Ishikawa (cell line): ENCODE results near the gene LRRC17.

Experiments used
- CREB1 ChIP-seq: IDR thresholded peaks from 2 replicates; pipeline ENCODE4 v1.6.1; 2012; ENCODE audit warnings: low read depth
- EGR1 ChIP-seq: IDR thresholded peaks from 2 replicates; pipeline ENCODE4 v1.6.1; 2012
- EP300 ChIP-seq: IDR thresholded peaks from 2 replicates; pipeline ENCODE4 v1.6.1; 2012; ENCODE audit warnings: borderline replicate concordance
- FOXM1 ChIP-seq: IDR thresholded peaks from 2 replicates; pipeline ENCODE4 v1.6.1; 2012; ENCODE audit warnings: low read depth, borderline replicate concordance
- NFIC ChIP-seq: IDR thresholded peaks from 2 replicates; pipeline ENCODE4 v1.6.1; 2012
- RAD21 ChIP-seq: IDR thresholded peaks from 2 replicates; pipeline ENCODE4 v1.6.1; 2012; ENCODE audit warnings: low read depth
- TAF1 ChIP-seq: IDR thresholded peaks from 2 replicates; pipeline ENCODE4 v1.6.1; 2012; ENCODE audit warnings: low read depth, mild to moderate bottlenecking
- TCF12 ChIP-seq: IDR thresholded peaks from 2 replicates; pipeline ENCODE4 v1.6.1; 2012; ENCODE audit warnings: low read depth
- TEAD4 ChIP-seq: IDR thresholded peaks from 2 replicates; pipeline ENCODE4 v1.6.1; 2012
- YY1 ChIP-seq: IDR thresholded peaks from 2 replicates; pipeline ENCODE4 v1.6.1; 2012; ENCODE audit warnings: low read depth
- ZBTB7A ChIP-seq: IDR thresholded peaks from 2 replicates; pipeline ENCODE4 v1.6.1; 2012; ENCODE audit warnings: low read depth
- TF ChIP-seq, protein P1 (sequence below): IDR thresholded peaks from 2 replicates; pipeline ENCODE4 v1.6.1; 2012; ENCODE audit warnings: low read depth, mild to moderate bottlenecking
- TF ChIP-seq, protein P2 (sequence below): IDR thresholded peaks from 2 replicates; pipeline ENCODE4 v1.6.1; 2012
- TF ChIP-seq, protein P3 (sequence below): IDR thresholded peaks from 2 replicates; pipeline ENCODE4 v1.6.1; 2012

The LRRC17 gene

DNA sequence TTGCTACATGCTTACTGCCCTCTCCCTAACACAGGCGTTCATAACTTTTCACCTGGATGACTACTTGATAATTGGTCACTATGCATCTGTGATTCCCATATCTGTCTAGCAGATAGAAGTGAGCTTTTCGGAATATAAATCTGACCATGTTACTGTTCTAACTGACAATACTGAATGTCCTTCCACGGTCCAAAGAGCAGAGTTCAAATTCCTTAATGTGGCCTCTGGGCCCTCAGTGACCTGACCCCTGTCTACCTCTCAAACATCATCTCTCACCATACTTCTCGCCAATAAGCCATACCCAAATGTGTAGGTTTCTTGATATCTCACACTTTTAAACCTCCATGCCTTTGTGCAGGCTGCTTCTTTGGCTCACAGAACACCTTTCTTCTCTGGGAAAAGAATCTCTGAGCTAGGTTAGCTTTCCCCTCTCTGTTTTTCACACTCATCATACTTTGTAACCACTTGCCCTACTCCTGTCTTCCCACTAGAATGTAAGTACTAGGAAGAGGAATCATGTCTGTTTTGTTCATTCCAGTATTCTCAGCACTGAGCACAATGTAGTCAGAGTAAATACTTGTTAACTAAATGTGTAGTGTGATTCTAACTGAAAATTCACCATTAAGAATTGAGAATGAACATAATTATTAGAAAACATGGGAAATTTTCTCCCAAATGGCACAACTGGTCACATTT is 39.2 kb upstream of the LRRC17 start:
- TF ChIP-seq EP300 = no peak
- no peak for TF ChIP-seq EGR1
- no peak for TF ChIP-seq RAD21
- no peak for TF ChIP-seq YY1
- TF ChIP-seq, protein P1, sequence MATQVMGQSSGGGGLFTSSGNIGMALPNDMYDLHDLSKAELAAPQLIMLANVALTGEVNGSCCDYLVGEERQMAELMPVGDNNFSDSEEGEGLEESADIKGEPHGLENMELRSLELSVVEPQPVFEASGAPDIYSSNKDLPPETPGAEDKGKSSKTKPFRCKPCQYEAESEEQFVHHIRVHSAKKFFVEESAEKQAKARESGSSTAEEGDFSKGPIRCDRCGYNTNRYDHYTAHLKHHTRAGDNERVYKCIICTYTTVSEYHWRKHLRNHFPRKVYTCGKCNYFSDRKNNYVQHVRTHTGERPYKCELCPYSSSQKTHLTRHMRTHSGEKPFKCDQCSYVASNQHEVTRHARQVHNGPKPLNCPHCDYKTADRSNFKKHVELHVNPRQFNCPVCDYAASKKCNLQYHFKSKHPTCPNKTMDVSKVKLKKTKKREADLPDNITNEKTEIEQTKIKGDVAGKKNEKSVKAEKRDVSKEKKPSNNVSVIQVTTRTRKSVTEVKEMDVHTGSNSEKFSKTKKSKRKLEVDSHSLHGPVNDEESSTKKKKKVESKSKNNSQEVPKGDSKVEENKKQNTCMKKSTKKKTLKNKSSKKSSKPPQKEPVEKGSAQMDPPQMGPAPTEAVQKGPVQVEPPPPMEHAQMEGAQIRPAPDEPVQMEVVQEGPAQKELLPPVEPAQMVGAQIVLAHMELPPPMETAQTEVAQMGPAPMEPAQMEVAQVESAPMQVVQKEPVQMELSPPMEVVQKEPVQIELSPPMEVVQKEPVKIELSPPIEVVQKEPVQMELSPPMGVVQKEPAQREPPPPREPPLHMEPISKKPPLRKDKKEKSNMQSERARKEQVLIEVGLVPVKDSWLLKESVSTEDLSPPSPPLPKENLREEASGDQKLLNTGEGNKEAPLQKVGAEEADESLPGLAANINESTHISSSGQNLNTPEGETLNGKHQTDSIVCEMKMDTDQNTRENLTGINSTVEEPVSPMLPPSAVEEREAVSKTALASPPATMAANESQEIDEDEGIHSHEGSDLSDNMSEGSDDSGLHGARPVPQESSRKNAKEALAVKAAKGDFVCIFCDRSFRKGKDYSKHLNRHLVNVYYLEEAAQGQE = no peak
- TF ChIP-seq, protein P2, sequence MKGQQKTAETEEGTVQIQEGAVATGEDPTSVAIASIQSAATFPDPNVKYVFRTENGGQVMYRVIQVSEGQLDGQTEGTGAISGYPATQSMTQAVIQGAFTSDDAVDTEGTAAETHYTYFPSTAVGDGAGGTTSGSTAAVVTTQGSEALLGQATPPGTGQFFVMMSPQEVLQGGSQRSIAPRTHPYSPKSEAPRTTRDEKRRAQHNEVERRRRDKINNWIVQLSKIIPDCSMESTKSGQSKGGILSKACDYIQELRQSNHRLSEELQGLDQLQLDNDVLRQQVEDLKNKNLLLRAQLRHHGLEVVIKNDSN = no peak

DNA sequence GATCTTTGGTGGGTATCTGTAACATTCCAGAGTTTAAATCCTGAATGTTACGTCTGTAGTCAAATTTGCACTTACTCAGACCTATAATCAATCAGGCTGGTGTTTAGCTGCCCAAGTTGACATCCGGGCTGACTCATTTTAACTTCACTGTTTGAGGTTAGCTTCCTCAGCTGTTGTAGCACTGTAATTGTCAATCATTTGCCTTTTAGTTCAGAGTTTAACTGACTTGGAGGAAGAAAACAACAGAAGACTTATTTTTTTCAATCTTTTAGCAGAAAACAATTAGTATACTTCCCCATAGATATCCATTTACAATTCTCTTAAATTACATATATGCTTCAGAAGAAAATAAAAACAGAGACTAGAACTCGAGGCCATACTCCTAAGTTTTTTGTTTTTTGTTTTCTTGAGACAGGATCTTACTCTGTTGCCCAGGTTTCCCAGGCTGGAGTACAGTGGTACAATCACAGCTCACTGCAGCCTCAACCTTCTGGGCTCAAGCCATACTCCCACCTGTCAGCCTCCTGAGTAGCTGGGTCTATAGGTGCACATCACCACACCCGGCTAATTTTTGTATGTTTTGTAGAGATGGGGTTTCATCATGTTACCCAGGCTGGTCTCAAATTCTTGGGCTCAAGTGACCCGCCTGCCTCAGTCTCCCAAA is 38.5 kb upstream of the LRRC17 start:
- TF ChIP-seq, protein P1 = no peak
- TF ChIP-seq RAD21 (no peak), EGR1 (no peak), ZBTB7A (no peak), YY1 (no peak)

DNA sequence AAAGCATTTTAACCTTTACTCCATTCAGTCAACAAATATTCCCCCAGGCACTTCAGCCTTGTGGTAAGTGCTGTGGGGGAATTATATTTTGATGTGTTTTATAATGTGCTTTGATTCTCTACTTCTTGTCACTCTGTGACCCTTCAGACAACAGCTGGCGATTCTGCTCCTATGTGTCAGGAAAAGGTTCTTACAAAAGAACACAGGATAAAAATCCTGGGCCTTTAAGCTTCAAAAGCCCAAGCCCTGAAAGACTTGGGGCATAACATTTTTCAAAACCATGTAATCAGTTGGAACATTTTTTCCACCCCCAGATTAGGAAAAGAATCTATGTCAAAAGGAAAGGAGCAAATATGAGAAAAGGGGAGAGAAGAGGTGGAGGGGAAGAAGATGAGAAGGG is 37.8 kb upstream of the LRRC17 start:
- TF ChIP-seq, protein P3, sequence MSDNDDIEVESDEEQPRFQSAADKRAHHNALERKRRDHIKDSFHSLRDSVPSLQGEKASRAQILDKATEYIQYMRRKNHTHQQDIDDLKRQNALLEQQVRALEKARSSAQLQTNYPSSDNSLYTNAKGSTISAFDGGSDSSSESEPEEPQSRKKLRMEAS = no peak
- TF ChIP-seq CREB1 (no peak), YY1 (no peak), TEAD4 (no peak), ZBTB7A (no peak), EGR1 (no peak), FOXM1 (no peak), EP300 (no peak), RAD21 (no peak), NFIC (no peak), TCF12 (no peak)
- TF ChIP-seq, protein P1 = no peak
- TF ChIP-seq, protein P2 = no peak

DNA sequence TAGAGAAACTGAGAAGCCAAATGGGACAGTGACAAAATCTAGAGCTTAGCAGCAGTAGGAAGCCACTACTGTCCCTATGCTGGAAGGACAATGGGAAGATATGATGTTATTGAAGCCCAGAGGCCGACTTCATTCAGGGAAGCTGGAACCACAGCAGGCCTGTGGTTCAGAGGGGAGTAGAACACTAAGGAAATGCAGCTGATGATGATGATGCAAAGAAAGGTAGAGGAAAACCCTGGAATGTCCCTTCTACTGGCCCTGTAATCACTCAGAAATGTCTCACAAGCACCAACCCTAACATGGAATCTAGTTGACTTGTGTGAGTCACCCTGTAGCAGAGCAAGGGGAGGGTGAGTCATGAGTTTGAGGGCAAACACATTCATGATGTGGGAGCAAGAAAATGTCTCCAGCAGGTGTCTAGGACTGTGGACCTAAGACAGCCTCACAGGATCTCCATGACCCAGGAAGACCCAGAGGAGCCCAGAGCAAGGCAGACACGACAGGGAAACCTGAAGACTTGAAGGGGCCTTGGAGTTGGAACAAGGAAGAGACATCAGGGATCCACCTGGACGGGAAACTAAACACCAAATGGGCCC is 37.0 kb upstream of the LRRC17 start:
- TF ChIP-seq RAD21 (0 out of 2 replicates have a peak, but pooled peaks have one; percentile 10), TAF1 (no peak), TEAD4 (peak; percentile 91), EP300 (peak; percentile 74; the same call in 1 of the 2 replicates), TCF12 (0 out of 2 replicates have a peak, but pooled peaks have one; percentile 41)
- TF ChIP-seq, protein P3 = no peak
